Smooth muscle cell of the brain vasculature (primary cell): ENCODE measurements around the gene TNRC6C.

Source experiments
- DNase-seq: peaks from one replicate; pipeline ENCODE4 v3.0.0-alpha.2; 2012; ENCODE audit warnings: low read depth, low spot score

TNRC6C gene, protein sequence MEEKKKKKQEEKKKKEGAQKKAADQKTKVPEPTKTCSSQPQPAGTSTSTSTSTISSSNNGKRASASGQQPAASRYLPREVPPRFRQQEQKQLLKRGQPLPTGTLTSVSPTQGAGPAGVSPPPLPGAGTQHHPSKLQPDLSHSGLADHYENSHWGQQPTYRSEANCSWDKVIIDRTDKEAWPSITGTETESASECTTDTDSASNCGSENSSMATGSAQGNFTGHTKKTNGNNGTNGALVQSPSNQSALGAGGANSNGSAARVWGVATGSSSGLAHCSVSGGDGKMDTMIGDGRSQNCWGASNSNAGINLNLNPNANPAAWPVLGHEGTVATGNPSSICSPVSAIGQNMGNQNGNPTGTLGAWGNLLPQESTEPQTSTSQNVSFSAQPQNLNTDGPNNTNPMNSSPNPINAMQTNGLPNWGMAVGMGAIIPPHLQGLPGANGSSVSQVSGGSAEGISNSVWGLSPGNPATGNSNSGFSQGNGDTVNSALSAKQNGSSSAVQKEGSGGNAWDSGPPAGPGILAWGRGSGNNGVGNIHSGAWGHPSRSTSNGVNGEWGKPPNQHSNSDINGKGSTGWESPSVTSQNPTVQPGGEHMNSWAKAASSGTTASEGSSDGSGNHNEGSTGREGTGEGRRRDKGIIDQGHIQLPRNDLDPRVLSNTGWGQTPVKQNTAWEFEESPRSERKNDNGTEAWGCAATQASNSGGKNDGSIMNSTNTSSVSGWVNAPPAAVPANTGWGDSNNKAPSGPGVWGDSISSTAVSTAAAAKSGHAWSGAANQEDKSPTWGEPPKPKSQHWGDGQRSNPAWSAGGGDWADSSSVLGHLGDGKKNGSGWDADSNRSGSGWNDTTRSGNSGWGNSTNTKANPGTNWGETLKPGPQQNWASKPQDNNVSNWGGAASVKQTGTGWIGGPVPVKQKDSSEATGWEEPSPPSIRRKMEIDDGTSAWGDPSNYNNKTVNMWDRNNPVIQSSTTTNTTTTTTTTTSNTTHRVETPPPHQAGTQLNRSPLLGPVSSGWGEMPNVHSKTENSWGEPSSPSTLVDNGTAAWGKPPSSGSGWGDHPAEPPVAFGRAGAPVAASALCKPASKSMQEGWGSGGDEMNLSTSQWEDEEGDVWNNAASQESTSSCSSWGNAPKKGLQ (N-terminal part only)

DNA sequence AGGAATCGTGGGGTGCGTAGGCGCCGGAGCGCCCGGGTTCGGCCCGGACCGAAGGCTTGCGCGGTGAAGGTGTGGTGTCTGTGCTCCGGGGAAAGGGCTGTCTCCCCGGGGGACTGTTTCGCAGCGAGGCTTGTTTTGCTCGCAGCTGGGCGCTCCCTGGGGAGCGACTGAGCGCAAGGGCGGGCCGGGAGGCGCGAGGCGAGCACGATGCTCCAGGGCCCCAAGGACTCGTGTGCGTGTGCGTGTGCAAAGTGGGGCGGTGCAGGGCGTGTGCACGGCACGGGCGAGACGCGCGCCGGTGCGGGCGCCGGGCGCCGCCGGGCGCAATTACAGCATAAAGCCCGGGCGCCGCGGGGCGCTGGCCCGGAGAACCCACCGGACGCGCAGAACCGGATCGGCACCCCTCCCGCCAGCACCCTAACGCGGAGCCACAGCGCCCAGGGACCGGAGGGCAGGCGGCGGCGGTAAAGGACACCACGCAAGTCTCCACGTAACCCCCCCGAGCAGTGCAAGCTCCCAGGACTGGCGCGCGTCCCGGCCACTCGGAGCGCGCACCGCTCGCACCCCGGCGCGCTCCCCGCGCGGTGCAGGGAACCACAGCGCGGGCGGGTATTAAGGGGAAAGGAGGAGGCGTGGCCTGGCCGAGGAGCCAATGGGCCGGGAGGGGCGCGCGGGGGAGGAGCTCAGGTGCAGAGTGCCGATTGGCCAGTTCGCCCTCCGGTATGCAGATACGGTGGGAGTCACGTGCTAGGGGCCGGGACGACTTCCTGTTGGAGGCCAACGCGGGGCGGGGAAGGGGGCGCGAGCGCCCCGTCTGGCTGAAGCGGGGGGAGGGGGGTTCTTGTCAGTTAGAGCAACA, at the start of gene TNRC6C:
Gene TNRC6C, plus strand, starts transcription at position 847 of the 859 bp plus-strand sequence. CDS start 45,504 bp downstream, outside the sequence.
- peak; percentile 91 for DNase-seq

DNA sequence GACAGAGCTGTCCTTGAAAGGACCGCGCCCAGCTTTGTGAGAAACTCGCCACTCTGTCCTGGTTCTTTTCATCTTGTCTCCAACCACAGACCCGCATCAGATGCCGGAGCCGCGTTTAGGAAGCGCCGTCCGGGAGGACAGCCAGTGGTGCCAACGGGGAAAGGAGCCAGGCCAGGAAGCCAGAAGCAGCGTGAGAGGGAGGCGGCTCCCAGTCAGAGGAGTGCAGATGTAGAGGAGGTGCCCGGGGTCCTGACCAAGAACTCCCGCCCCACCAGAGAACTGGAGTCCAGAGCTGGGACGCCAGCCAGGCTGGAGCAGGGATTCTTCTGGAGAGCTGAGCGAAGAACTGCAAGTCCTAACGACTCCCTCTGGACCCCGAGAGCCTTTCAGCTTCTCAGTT, 49.3 kb upstream of the TNRC6C start:
- no peak for DNase-seq

DNA sequence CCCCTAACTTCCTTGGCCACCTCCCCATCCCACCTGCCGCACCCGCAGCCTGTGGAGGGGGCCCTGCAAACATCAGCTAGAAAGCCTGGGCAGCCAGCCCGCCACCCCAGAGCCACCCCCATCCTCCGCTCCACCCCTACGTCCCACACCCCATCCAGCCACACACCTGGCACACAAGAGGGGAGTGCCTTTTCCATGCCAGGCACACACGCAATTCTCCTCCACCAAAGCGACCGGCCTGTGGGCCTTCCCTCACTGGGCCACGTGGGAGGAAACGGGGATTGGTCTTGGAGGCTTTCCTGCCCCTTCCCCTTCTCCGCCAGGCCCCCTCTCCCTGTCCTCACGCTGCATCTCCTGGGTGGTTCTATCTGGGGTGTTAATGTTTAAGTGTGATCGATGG, 48.7 kb upstream of the TNRC6C start:
- no peak for DNase-seq

DNA sequence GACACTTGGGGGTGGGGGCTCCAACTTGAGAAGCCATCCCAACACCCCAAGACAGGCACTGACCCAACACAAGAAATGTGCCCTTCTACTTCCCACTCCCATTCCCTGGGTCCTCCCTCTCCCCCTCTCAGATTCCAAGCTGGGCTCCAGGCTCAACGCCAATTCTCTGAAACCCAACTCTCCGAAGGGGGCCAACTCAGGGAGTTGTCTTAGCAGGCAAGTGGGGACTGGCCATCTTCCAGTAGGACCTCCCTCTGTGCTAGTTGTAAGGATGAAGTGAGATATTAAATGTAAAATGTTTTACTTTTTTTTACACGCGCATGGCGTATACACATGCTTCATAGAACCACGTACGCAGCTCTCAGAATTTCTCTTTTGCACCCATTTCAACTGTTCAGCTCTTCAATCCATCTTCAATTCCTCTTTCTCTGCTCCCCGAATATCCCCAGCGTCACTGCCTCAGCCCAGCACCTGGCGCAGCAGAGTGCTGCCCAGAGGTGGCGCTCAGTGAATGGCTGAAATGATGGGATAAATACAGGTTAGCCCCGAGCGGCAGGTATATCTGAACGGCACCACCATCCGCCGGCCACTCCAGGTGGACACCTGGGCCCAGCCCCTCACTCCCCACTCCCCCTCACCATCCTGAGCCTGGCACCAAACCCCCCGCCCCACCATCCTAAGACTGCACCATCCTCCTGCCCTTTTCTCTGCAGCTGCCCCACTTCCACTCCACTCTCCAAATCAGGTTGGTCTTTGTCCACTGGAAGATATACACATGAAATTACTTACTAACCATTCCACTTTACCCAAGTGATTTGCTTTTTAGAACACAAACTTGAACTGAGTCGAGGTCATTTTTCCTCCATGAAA, 43.9 kb upstream of the TNRC6C start:
- DNase-seq: peak; percentile 46

DNA sequence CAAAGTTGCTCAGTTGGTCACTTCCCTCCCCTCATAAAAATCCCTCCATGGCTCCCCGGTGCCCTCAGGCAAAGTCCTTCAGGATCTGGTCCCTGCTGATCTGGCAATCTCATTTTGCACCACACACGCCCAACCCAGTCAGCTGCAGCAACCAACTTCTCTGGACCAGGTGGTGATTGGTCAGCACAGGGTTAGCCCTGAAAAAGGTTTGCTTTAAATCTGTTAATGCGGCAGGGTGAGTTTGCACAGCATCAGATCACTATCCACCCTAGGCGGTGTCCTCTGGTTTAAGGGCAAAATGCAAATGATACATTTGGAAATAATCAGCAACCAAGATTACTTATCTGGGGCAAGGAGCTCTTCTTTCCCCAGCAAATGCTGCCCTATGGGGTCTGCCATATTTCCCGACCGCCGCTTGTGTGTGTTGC, 42.9 kb upstream of the TNRC6C start:
- no peak for DNase-seq

DNA sequence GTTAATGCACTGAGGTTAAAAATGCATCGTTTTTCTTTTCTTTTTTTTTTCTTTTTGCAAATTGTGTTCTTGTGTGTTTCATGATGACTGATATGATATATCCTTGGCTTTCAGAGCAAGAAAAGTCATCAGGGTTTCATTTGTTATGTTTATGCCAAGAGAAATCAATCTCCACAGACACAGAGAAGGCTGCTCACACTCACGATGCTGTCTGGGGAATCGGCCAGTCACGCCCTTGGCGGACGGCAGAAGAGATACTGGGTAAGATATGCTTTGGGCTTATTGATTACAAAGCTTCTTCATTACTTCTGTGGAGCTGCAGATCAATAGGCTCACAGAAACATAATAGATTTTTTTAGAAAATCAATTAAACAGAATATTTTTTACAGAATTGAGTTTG, 42.2 kb upstream of the TNRC6C start:
- no peak for DNase-seq

DNA sequence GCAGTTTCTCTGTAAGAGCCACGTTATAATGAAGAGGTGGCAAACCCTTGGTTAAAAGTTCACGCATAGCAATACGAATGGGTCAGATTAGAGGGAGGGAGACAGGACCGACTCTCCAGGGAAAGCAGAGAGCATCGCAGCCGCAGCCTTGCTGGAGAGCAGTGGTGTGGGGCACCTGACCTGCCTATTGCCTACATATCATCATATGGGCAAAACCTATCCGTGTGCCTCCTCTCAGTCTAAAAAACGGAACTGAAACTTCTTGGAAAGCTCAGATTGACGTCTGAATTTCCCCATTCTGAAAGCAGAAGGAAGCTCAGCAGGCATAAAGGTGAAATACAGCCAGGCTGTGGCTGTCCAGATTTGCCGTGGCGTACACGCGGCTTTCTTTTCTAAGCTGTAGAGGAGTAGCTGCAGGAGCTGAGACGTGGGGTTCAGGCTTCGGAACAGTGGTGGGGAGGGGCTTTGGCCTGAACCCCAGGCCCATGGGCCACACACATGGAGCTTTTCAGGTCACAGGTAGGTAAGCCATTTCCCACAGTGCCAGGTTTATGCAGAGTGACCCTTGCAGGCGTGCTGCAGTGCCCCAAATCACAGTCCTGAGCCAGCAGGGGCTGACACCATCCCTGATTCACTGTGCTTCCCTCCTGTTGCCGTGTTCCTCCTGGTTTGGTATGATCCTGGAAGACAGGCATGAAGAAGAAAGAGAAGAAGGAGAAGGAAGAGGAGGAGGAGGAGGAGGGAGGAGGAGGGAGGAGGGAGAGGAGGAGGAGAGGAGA, 41.6 kb upstream of the TNRC6C start:
- no peak for DNase-seq

DNA sequence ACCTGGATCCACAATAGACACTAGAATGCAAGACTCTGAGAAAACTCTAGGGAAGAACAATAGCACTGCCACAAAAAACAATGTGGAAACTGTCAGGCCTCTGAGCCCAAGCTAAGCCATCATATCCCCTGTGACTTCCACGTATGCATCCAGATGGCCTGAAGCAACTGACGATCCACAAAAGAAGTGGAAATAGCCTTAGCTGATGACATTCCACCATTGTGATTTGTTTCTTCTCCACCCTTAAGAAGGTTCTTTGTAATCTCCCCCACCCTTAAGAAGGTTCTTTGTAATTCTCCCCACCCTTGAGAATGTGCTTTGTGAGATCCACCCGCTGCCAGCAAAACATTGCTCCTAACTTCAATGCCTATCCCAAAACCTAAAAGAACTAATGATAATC, 39.2 kb upstream of the TNRC6C start:
- no peak for DNase-seq

DNA sequence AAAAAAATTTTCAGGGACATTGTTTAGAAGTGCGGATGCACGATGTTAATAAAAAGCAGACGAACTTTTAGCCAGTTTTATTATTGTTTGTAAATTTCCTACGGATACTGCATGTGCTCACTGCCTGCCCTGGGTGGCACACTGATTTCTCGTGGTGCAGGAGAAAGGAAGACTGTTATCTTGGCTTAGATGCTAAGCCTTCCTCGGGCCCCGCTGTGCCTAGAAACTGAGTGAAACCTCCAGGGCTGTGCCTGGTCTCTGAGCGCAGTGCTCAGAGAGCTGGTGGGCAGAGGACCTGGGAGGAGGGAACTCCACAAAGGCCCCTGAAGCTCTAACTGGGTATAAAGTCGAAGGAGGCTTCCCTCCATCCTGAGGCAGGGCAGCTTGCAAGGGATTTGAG, 35.4 kb upstream of the TNRC6C start:
- DNase-seq: no peak

DNA sequence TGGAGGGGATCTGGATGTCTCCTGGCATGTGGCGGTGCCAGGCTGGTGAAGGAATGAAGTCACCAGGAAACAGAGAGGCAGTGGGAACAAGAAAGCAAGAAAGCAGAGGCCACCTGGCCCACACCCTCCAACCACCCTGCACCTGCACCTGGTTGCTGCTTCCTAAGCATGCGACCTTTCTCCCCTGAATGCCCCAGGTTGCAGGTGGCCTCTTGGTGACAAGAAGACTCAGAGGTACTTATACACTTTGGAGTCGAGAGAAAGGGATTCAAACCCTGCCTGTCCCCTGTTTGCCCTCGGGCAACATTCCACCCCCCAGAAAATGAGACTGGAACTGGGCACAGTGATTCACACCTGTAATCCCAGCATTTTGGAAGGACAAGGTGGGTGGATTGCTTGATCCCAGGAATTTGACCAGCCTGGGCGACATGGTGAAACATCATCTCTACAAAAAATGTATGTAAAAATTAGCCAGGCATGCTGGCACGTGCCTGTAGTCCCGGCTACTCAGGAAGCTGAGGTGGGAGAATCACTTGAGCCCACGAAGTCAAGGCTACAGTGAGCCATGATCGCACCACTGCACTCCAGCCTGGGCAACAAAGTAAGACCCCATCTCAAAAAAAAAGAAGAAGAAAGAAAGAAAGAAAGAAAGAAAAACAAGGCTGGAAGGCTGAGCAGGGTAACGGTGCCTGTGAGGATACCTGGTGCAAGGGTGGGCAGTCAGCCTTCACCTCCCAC, 34.6 kb upstream of the TNRC6C start:
- DNase-seq: no peak

DNA sequence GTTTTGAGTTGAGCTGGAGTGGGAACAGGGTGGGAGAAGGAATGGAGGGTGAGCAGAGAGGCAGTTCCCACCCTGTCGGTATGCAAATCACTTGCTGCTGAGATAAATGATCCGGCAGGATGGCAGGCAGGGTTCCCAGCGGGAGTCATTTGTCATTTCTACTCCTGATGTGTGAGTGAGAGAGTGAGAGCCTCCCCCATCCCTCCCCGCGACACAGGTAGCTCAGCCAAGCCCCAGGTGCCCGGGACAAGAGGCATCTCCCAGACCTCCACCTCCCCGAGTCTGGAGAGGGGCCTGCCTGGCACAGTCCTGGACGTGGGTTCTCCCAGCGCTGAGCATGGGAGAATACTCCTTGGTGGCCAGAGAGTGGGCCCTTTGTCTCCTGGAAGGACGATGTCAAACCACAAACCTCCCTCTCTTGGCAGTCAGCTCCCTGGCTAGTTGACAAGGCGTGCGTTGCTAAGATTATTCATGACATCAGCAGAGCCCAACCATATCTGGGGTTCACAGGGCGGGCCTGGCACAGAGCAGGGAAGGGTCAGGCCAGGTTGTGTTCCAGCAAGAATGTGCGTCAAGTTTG, 33.7 kb upstream of the TNRC6C start:
- DNase-seq: no peak

DNA sequence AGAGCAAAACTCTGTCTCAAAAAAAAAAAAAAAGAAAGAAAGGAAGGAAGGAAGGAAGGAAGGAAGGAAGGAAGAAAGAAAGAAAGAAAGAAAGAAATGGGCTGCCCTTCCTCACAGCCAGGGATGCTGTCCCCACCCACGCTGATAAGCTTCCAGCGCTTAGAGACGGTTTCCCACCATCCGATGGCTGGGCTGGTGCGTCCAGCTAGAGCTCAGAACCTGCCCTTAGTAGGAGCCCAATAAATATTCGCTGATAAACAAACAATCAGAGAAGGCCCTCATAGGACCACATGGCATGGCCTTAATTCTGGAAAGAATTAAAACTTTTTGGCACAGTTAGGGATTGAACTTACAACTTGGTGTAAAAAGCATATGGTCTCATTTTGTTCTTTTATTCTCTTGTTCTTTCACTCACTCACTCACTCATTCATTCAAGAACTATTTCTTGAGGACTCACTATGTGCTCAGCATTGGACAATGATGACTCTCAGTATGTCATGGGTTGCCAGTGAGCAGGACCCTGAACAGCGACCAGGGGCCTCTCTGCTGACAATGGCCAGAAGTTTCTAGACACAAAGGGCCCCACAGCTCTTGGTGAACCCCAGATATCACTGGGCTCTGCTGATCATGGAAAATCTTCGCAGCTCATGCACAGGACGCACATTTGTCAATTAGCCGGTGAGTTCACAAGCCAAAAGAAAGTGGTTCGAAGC, 32.5 kb upstream of the TNRC6C start:
- DNase-seq: no peak

DNA sequence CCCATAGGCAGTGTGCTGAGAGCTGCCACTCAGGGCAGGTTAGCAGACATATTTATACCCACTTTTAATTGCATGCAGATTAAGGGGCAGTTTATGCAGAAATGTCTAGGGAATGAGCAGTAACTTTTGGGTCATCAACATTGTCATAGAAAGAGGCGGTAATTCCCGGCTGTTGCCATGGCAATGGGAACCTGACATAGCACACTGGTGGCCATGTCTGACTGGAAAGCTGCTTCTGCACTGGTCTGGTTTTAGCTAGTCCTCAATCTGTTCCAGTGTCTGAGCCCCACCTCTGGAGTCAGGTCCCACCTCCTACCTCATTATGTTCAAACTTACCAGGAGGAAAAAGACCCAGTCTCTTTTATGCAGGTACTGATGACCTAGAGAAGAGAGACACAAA, 31.5 kb upstream of the TNRC6C start:
- no peak for DNase-seq

DNA sequence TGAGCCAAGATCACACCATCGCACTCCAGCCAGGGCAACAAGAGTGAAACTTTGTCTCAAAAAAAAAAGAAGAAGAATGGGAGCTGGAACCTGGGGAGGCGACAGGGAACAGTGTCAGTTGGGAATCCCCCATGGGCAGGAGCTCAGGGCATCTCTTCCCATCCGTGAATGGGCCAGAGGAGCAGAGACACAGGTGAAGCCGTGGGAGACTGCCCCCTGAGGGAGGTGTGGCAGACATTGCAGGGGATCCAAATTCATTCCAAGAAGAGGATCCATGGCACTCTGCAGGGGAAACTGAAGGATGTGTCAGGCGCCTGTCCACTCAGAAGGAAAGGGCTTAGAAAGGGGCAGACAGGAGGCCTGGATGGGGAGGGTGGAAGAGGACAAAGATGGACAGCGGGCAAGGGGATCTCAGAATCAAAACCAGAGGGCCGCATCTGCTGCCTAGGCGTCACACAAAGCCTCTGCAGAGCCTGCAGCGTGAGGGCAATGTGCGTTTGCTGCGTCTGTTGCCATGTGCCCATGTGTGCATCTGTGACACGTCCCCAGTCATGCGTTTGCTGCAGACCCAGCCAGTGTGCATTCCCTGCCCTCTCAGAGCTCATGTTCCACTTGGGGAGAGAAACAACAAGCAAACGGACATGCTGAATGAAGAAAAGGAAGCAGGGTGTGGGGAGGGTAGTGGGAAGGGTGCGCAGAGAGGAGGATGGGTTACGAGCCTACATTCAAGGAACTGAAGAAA, 30.6 kb upstream of the TNRC6C start:
- DNase-seq: no peak

DNA sequence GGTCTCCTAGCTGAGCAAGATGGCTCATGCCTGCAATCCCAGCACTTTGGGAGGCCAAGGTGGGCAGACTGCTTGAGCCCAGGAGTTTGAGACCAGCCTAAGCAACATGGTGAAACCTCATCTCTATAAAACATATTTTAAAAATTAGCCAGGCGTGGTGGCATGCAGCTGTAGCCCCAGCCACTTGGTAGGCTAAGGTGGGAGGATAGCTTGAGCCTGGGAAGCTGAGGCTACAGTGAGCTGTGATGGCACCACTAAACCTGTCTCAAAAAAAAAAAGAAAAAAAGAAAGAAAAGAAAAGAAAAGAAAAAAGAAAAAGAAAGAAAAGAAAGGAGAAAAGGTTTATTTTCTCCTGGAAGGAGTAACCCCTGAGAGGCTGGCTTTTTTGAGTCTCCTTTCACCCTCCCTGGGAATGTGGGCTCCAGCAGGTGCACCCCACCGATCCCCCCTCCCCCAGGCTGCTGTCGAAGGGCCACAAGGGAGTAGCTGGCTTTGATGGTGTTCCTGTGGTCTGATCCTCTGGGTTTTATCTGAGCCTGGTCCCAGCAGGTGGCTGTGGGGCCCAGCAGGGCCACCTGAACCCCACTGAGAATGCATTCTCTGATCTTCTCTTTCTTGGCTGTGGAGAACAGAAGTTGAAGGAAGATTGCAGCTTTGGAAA, 29.9 kb upstream of the TNRC6C start:
- no peak for DNase-seq

DNA sequence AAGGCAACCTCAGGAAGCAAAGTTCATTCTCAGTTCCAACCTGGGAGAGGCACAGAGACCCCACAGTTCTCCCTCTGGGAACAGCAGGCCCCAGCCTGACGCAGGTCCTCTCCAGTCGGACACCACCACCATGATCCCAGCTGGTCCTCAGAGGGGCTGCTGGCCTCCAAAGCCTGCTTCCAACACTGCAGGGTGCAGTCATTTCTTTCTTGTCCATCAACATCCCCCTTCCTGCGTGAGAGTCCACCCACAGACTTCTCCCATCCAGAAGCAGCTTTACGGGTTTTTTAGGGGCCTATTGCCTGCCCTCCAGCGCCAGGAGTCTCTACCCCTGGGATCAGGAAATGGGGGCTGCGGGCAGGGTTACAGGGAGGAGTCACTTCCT, 29.3 kb upstream of the TNRC6C start:
- no peak for DNase-seq
